ENCODE results near the gene CHID1. TPM values are rescaled to one million over a fixed set of nuclear protein-coding genes. Genes with fewer than 3 reads are reported as not detected.

The CHID1 gene
- total RNA-seq, 2 experiments from 2014 or later: 30.6 to 71.1 TPM

DNA sequence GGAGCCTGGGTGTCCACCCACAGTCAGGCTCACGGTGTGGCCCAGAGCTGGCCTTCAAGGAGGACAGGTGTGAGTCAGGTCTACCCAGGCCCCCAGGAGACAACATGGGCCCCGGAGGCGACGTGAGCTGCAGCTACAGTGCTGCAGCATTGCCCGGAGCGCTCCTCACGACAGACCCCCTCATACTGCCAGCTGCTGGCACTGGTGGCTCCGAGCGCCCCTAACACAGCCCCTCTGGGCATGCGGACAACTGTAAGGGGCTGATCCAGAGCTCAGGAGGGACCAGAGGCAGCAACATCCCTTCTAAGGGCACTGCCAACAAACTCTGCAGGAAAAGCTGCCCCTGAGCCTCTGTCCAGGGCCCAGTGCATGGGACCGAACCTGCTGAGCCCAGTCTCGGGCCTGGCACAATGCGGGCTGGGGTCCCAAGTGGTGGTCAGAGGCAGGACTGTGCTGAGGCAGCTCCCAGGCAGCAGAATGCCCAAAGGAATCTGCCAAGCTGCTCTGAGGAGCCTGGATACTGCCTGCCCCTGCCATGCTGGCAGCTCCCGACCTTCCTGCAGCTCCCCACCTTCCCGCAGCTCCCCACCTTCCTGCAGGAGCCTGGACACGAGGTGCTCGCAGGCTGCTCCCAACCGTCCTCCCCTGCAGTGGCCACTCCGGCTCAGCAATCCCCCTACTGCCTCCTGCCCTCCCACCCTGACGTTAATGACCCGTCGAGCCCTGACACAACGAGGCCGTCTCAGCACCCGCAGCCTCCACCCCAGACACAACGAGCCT is 15.1 kb downstream of the CHID1 start:
- no peak overlapping the region for H3K4me3 ChIP-seq (ENCODE audit: low read depth, low read length, poor library complexity, severe bottlenecking)
- peaks cover 25% of the 10 kb centered on the region; the same call in 1 of the 2 replicates for H3K36me3 ChIP-seq (ENCODE audit: insufficient read depth, low read length)
- H4K20me1 ChIP-seq (ENCODE audit: insufficient read depth, low read length): no peaks in the 10 kb centered on the region; the same call in 1 of the 2 replicates
- no peaks in the 10 kb centered on the region for H3K9me3 ChIP-seq (ENCODE audit: low read length)
- intact Hi-C loops (cut with micrococcal nuclease; ENCODE audit: unreplicated experiment): no loop called here
- H3K27ac ChIP-seq (ENCODE audit: low read depth, low read length, poor library complexity, severe bottlenecking): no peak overlapping the region
- no TSS peak for BruUV-seq (replicated peaks)
- no peaks in the 10 kb centered on the region for H3K9me2 ChIP-seq (ENCODE audit: insufficient read depth, low read length)
- ChIA-PET POLR2A (no interaction called here), CTCF (ENCODE audit: unreplicated experiment) (no interaction called here)
- no peak overlapping the region for H3K4me2 ChIP-seq (ENCODE audit: low read length)
- TF ChIP-seq, protein P1, sequence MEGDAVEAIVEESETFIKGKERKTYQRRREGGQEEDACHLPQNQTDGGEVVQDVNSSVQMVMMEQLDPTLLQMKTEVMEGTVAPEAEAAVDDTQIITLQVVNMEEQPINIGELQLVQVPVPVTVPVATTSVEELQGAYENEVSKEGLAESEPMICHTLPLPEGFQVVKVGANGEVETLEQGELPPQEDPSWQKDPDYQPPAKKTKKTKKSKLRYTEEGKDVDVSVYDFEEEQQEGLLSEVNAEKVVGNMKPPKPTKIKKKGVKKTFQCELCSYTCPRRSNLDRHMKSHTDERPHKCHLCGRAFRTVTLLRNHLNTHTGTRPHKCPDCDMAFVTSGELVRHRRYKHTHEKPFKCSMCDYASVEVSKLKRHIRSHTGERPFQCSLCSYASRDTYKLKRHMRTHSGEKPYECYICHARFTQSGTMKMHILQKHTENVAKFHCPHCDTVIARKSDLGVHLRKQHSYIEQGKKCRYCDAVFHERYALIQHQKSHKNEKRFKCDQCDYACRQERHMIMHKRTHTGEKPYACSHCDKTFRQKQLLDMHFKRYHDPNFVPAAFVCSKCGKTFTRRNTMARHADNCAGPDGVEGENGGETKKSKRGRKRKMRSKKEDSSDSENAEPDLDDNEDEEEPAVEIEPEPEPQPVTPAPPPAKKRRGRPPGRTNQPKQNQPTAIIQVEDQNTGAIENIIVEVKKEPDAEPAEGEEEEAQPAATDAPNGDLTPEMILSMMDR (conservative IDR thresholded peaks at IDR 0.05; ENCODE audit: low read length): no peak
- no peaks in the 10 kb centered on the region for H3K79me2 ChIP-seq (ENCODE audit: insufficient read depth, low read depth, low read length)
- no peak for DNase-seq (ENCODE audit: low spot score)
- no peaks in the 10 kb centered on the region for H3K4me1 ChIP-seq (ENCODE audit: insufficient read depth, low read length, poor library complexity, severe bottlenecking)
- no peak overlapping the region for H2AFZ ChIP-seq (ENCODE audit: low read length)

DNA sequence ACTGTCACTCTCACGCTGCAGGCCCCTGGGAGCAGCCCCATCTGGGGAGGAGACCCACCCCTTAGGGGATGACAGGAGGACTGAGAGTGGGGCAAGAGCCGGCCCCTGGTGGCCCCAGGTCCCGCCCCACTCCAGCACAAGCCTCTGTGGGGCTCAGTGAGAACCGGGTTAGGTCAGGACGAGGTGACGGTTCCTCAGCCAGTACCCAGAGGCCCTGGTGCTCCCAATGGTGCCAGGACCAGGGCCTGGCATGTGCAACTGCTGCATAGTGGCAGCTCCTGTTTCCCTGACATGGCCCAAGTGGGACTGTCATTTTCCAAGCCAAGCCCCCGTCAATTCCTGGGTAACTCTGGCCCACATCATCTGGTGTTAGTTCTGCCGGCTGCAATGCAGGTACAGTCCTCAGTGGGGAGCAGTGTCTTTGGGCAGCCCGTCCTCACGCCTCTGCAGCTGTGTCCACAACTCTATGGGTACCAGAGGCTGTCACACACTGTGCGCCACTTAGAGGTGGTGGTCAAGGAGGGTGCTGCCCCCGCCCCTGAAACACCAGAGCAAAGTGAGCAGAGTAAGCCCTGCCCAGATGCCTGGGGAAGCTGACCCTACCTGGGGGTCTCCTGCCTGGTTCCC is 15.9 kb downstream of the CHID1 start:
- POLR2A ChIA-PET: no interaction called here
- TF ChIP-seq, protein P1 (conservative IDR thresholded peaks at IDR 0.05; ENCODE audit: low read length): peak; percentile 31
- no peak for TF ChIP-seq EZH2phosphoT487 (IDR thresholded peaks at IDR 0.05; ENCODE audit: borderline replicate concordance, low read depth, low read length)
- CTCF ChIA-PET (ENCODE audit: unreplicated experiment): no interaction called here
- peaks cover 16% of the 10 kb centered on the region; the same call in 1 of the 2 replicates for H3K36me3 ChIP-seq (ENCODE audit: insufficient read depth, low read length)
- H3K4me2 ChIP-seq (ENCODE audit: low read length): no peak overlapping the region
- H3K4me3 ChIP-seq (ENCODE audit: low read depth, low read length, poor library complexity, severe bottlenecking): no peak overlapping the region
- no peak overlapping the region for H2AFZ ChIP-seq (ENCODE audit: low read length)
- H3K27ac ChIP-seq (ENCODE audit: low read depth, low read length, poor library complexity, severe bottlenecking): no peak overlapping the region
- H4K20me1 ChIP-seq (ENCODE audit: insufficient read depth, low read length): no peaks in the 10 kb centered on the region; the same call in 1 of the 2 replicates
- H3K79me2 ChIP-seq (ENCODE audit: insufficient read depth, low read depth, low read length): no peaks in the 10 kb centered on the region
- H3K9me3 ChIP-seq (ENCODE audit: low read length): no peaks in the 10 kb centered on the region
- no peak for DNase-seq (ENCODE audit: low spot score)
- intact Hi-C loops (cut with micrococcal nuclease; ENCODE audit: unreplicated experiment): no loop called here
- no TSS peak for BruUV-seq (replicated peaks)
- H3K9me2 ChIP-seq (ENCODE audit: insufficient read depth, low read length): no peaks in the 10 kb centered on the region
- no peaks in the 10 kb centered on the region for H3K4me1 ChIP-seq (ENCODE audit: insufficient read depth, low read length, poor library complexity, severe bottlenecking)

Measured in OCI-LY7 (cell line).